ELR (cell line): Measurements from ENCODE around the gene TGFBR3.

ENCODE experiments used
- DNase-seq: peaks from one replicate; pipeline ENCODE4 v3.0.0-alpha.2; 2015; ENCODE audit warnings: low read depth

Gene TGFBR3

GRCh38 chr1:91732291-91733107 lies 153.5 kb downstream of the TGFBR3 start:
- peak; percentile 92 for DNase-seq

GRCh38 chr1:91731815-91732214 lies 154.1 kb downstream of the TGFBR3 start:
- peak; percentile 55 for DNase-seq

GRCh38 chr1:91730801-91731732 lies 154.9 kb downstream of the TGFBR3 start:
- peak; percentile 31 for DNase-seq

- no peak for DNase-seq
Measured at GRCh38 chr1:91729621-91730358, 156.2 kb downstream of the TGFBR3 start.

- no peak for DNase-seq
Measured at GRCh38 chr1:91727763-91728162, 158.2 kb downstream of the TGFBR3 start.

- peak; percentile 66 for DNase-seq
Measured at GRCh38 chr1:91725989-91726721, 159.8 kb downstream of the TGFBR3 start.

- no peak for DNase-seq
Measured at GRCh38 chr1:91725618-91725988, 160.3 kb downstream of the TGFBR3 start.

- DNase-seq: no peak
Measured at GRCh38 chr1:91724644-91725043, 161.3 kb downstream of the TGFBR3 start.

- DNase-seq: no peak
Measured at GRCh38 chr1:91724231-91724630, 161.7 kb downstream of the TGFBR3 start.

- DNase-seq: no peak
Measured at GRCh38 chr1:91720044-91720443, 165.9 kb downstream of the TGFBR3 start.

GRCh38 chr1:91718877-91719276 lies 167.1 kb downstream of the TGFBR3 start:
- no peak for DNase-seq

- DNase-seq: no peak
Measured at GRCh38 chr1:91718368-91718767, 167.6 kb downstream of the TGFBR3 start.

GRCh38 chr1:91717839-91718238 lies 168.1 kb downstream of the TGFBR3 start:
- DNase-seq: no peak

GRCh38 chr1:91716339-91716738 lies 169.6 kb downstream of the TGFBR3 start:
- DNase-seq: no peak

GRCh38 chr1:91715416-91716000 lies 170.4 kb downstream of the TGFBR3 start:
- DNase-seq: no peak

- DNase-seq: no peak
Measured at GRCh38 chr1:91714867-91715381, 171.0 kb downstream of the TGFBR3 start.

- no peak for DNase-seq
Measured at GRCh38 chr1:91712981-91713841, 172.7 kb downstream of the TGFBR3 start.

- DNase-seq: no peak
Measured at GRCh38 chr1:91712393-91712792, 173.6 kb downstream of the TGFBR3 start.

- DNase-seq: no peak
Measured at GRCh38 chr1:91711504-91712247, 174.3 kb downstream of the TGFBR3 start.
